GM11168 (cell line): Measurements from ENCODE around the gene CHD8.
"Not testable (repeated sequence)": the region's sequence is repeated elsewhere in the genome, so short reads cannot be mapped to it uniquely, and the experiment has no call there.

Experiments
- in situ Hi-C: fragments of 300-500 bp; cut with MboI; formaldehyde crosslinking; loops from one replicate; pipeline ENCODE4 v1.12.0; 2022; ENCODE audit warnings: low sequenced_read_pairs; ENCODE audit not compliant: unreplicated experiment

CHD8 gene

DNA sequence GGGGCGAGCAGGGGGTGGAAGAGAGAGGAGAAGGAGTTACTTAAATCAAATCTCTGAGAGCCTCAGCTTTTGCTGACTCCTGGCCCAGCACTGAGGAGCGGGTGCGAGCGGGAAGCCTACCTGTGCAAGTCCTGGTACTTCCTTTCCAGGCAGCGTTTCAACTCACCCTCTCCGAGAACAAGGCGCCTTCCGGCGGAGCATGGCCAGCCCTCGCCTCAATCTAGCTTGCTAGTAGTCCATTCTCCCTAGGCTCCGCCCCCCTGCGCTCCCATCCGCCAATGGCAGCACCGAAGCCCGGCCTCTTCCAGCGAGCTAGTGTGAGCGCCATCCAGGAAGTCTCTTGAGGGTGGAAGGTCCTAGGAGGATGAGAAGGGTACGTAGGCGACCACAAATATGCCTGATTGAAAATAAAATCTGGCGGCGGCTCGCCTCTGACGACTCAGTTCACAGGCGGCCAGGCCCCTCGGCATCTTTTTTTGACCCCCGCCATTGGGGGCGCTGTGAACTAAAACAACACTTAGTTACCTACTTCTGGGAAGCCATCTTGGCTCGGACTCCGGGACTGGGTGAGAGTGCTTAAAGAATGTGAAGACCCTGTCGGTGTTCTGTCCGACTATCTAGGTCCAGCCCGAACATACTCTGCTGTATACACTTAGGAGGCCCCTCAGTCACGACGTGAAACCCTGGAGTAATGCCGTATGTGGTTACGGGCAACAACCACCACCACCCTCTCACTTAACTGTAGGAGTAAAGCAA is at the start of gene CHD8:
Gene CHD8, minus strand, starts transcription at position 212 of the 756 bp plus-strand sequence. CDS start 24,480 bp downstream, outside the sequence.
- in situ Hi-C loops = no loop called here

GRCh38 chr14:21505012-21505553 is 49.2 kb upstream of the CHD8 start:
- in situ Hi-C loops = no loop called here

- in situ Hi-C loops = loop anchor here (5.0 kb wide), 1 partner anchor 54 kb away; no protein-coding TSS in a partner anchor
These were observed 47.5 kb upstream of the CHD8 start for GRCh38 chr14:21503376-21503775.

- in situ Hi-C loops = loop anchor here (5.0 kb wide), 1 partner anchor 56 kb away; no protein-coding TSS in a partner anchor
These were observed 45.6 kb upstream of the CHD8 start for GRCh38 chr14:21501568-21501967.

- in situ Hi-C loops = no loop called here
These were observed 42.9 kb upstream of the CHD8 start for GRCh38 chr14:21498540-21499526.

- in situ Hi-C loops = no loop called here
These were observed 40.5 kb upstream of the CHD8 start for GRCh38 chr14:21496453-21496852.

- in situ Hi-C loops = no loop called here
These were observed 39.2 kb upstream of the CHD8 start for GRCh38 chr14:21494902-21495762.

DNA sequence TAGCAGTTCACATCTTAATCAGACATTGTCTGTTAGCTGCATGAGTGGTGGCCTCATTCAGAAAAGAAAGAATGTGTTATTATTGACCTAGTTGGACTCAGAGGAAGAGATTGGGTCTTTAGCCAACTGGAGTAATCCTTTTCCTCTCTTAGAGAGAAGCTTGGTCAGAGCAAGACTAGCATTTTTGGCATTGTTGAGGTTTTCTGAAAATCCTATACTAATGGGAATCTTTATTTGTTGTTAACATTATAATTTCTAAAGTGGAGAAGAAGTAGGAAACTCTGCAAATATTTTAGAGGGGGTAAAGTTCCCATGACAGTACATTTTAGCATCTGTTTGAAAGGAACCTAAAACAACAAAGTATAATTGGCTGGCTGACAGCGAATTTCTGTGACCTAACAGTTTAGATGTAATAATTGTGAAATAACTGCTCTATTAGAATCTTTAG is 30.7 kb upstream of the CHD8 start:
- in situ Hi-C loops = no loop called here

GRCh38 chr14:21476925-21477681 is 21.2 kb upstream of the CHD8 start, which contains the start of the genes RAB2B and TOX4:
Gene RAB2B, minus strand, starts transcription at chr14:21476959. Its CDS starts 87 bp downstream, at chr14:21476872.
Gene TOX4, plus strand, starts transcription at chr14:21477195. Its CDS starts 84 bp downstream, at chr14:21477279.
- in situ Hi-C loops = no loop called here

DNA sequence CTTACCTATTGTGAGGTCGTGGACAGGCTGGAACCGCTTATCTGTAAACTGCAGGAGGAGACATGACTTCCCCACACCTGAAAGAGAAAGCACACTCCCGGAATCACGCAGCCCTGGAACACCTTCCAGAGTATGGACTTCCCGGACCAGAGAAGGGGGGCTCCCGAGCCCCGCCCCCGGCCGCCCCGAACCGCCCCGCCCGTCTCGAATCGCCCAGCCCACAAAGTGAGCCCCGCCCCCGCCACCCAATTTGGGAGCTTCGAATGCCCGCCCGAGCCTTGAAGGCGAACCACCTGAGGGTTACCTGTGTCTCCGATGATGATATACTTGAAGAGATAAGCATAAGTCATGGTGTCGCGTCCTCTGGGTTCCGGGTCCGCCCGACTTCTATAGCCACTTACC is 20.6 kb upstream of the CHD8 start:
- in situ Hi-C loops = no loop called here

DNA sequence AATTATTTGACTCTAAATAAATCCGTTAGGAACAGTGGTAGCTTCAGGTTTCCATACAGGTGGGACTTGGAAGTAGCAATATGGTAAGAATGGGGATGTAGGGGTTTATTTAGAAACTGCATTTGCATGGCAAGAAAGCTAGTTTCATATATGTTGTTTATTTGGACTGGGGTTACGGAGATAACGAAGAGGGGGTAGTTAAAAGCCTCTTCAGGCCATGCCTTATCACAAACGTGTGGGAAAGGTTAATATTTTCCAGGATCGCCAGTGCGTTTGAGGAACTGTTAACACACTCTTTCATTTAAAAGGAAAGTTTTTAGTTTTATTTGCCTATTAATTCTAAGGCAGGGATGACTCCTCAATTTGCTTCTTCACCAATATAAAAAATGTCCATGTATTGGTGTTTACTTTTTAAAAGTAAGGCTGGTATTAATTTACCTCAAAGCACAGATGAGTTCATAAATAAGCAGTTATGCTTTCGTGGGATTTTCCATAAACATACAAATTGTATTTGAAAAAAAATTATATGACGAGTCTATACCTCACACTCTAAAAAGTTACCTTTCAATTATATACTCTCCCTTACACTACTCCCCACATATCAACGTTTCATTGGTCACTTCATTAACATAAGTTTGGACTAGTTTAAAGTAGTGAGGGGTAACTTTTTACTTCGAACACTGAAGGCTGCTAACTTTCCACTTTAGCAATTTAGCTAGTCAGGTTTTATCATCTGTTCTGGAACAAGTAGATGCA is 20.0 kb upstream of the CHD8 start:
- in situ Hi-C loops = no loop called here

GRCh38 chr14:21467616-21468015 is 11.7 kb upstream of the CHD8 start:
- in situ Hi-C loops = no loop called here

- in situ Hi-C loops = no loop called here
These were observed 371 bp downstream of the CHD8 start for GRCh38 chr14:21455592-21455911.

- in situ Hi-C loops = no loop called here
These were observed 929 bp downstream of the CHD8 start for GRCh38 chr14:21454843-21455544.

GRCh38 chr14:21449899-21450216 is 6.1 kb downstream of the CHD8 start:
- in situ Hi-C loops = no loop called here

GRCh38 chr14:21442657-21443056 is 13.3 kb downstream of the CHD8 start:
- in situ Hi-C loops = not testable (repeated sequence)

- in situ Hi-C loops = no loop called here
These were observed 15.1 kb downstream of the CHD8 start for GRCh38 chr14:21440859-21441258.
